Fibroblast of mammary gland (primary cell): ENCODE measurements around the gene TIMM10.
A peak's percentile ranks its signal among the peaks of the same experiment; 100 is the strongest.

ENCODE experiments used
- DNase-seq: peaks from one replicate; pipeline ENCODE4 v3.0.0-alpha.2; 2010; ENCODE audit warnings: low read depth
- H3K4me3 ChIP-seq: 2 replicates; pipeline ENCODE4 v1.5.1; 2011; ENCODE audit warnings: low read depth, mild to moderate bottlenecking, low read length, moderate library complexity; ENCODE audit not compliant: control insufficient read depth
- TF ChIP-seq, protein P1 (sequence below): conservative IDR thresholded peaks from 2 replicates; pipeline ENCODE4 v1.5.1; 2011; ENCODE audit warnings: low read depth, low read length, inconsistent platforms; ENCODE audit not compliant: control insufficient read depth, insufficient read depth

The TIMM10 gene

DNA sequence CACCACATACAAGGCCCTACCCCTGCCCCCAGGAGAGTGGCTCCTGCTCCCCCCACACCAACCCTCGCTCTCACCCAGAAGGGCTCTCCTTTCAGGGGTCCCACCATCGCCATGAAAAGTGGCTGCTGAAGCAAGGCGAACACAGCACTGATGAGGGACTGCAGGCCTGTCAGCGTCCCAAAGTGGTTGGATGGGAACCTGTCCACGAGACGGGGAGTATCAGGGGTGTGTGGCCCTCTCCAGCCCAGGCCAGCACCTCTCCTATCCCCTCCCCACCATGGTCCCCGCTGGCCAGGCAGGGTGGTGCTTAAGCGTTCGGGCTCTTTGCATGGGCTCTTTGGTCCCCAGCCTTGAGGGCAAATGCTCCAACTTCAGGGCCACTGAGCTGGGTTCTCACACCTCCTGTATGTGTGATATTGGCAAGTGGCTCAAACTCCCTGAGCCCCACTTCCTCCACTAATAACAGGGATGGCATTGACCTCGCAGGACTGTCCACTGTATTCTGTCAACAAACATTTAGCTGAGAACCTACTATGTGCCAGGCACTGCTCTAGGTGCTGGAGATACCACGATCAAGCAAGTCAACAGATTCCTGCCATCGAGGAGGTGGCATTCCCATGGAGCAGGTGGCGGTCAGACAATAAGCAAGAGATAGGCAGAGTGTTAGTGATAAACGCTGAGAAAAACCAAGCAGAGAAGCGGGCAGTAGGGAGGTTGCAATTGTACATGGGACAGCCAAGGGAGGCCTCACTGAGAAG, 43.4 kb downstream of the TIMM10 start:
- DNase-seq, result no peak
- TF ChIP-seq, protein P1, sequence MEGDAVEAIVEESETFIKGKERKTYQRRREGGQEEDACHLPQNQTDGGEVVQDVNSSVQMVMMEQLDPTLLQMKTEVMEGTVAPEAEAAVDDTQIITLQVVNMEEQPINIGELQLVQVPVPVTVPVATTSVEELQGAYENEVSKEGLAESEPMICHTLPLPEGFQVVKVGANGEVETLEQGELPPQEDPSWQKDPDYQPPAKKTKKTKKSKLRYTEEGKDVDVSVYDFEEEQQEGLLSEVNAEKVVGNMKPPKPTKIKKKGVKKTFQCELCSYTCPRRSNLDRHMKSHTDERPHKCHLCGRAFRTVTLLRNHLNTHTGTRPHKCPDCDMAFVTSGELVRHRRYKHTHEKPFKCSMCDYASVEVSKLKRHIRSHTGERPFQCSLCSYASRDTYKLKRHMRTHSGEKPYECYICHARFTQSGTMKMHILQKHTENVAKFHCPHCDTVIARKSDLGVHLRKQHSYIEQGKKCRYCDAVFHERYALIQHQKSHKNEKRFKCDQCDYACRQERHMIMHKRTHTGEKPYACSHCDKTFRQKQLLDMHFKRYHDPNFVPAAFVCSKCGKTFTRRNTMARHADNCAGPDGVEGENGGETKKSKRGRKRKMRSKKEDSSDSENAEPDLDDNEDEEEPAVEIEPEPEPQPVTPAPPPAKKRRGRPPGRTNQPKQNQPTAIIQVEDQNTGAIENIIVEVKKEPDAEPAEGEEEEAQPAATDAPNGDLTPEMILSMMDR, result no peak

DNA sequence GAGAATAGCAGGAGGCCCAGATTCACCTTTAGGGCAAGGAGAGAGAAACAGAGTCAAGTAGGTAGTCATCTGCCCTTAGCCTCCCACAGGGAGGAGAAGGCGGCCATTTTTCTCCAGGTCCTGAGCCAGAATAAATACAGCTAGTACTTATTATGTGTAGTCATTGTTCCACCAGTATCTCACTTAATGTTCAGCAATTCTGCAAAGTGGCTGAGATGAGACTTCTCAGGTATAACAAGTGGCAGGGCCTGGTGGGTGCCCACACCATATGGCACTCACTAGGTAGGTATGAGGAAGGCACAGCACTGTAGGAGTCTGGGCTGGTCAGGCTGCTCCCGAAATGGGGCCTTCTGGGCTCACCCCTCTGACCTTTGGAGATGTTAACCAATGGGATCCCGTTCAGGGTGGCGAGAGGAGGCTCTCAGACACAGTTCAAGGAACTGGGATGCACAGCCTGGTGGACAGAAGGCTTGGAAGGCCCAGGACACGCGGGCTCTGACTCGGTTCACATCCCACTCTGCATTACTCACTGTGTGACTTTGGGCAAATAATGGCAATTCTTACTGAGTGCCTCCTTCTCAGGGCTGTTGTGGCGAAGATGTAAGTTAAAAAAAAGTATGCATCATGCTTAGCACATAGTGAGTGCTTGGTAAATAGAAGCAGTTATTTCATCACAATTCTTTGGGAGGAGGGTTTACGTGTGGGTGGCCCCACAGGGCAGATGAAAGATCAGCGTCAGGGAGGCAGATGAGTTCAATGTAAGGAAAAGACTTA, 45.1 kb downstream of the TIMM10 start:
- H3K4me3 ChIP-seq, result no peak overlapping the region
- TF ChIP-seq, protein P1, result no peak
- DNase-seq, result peak; percentile 82

More for the DNA sequence above, 43.4 kb downstream of the TIMM10 start:
- H3K4me3 ChIP-seq, result no peak overlapping the region

DNA sequence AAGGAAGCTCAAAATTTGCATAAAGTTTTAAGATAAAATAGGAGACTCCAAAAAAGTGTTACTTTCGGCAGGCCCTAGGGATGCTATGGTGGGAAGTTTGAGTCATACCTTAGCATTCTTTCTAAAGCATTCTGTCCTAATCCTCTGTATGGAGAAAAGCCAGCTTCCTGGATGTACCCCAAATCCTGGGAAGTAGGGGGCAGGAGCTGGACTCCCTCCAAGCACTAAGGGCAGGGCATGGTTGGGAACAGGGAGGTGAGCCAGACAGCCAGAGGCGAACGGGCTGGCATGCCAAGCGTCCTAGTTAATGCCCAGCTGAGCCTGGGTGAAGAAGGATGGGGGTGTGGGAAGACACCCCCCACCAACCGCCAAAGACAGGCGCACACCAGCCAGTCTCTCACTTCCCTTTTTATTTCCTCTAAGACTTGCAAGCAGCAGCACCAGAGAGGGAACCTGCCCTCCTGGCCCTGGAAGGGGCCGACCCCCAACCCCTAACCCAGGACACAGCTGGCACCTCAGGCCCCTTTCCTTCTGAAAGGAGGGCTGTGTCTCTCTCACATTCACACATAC, 46.3 kb downstream of the TIMM10 start:
- no peak for DNase-seq
- no peak overlapping the region for H3K4me3 ChIP-seq
- TF ChIP-seq, protein P1, result no peak

DNA sequence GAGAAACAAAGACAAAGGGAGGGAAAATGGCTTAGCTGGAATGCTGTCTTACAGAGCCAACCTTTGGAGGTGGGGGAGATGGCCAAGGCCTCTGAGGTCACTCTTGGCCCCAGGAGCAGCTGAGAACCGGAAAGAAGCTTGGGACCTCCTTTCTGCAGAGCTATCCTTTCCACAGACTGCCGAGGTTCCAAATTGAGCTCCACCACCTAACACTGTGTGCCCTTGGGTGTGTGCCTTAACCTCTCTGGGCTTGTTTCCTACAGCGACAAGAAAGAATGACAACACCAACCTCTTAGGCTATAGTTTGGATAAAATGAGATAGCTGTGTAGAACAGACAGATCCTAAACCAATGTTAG, 47.0 kb downstream of the TIMM10 start:
- no peak for DNase-seq
- no peak overlapping the region for H3K4me3 ChIP-seq
- TF ChIP-seq, protein P1, result no peak

DNA sequence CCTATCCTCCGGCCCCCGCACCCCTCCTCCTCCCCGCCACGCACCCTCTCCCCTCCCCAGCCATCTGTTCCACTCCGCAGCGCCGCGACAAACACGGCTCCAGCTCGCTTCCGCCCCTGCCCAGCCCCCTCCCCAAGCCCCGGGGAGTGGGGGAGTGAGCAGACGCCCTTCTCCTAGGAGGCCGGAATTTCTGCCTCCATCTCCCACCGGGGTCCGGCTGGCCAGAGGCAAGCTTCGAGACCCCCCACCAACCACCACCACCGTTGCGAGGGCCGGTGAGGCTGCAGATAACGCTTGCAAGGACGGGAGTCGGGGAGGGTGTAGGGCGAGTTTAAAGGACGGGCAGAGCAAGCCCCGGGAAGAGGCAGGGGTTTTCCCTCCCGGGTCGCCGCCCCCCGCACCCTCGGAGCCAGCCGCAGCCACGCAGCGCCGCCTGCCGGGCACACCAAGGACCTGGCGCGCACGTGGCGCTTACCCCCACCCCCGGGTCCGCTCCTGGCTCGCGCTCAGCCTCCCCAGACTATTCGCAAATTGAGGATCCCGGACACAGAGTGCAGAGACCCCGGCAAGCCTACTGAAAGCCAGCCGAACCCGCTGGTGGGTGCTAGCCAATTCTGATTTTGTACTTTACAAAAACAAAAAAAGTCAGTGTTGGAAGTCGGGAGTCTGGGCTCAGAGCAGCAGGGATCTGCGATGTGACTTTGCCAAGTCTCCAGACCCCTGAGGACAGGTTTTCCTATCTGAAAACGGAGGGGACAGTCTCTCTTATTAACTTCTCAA, 47.6 kb downstream of the TIMM10 start:
- peak; percentile 35 for DNase-seq
- H3K4me3 ChIP-seq, result peak overlapping the region; percentile 37
- TF ChIP-seq, protein P1, result peak; percentile 41
